Neutrophil (primary cell): ENCODE data around the gene PPARGC1A.

Experiments used
- H3K27ac ChIP-seq: fragments of 200-600 bp; sonication (generic); 2 replicates; pipeline ENCODE4 v1.5.1; 2016; ENCODE audit warnings: mild to moderate bottlenecking, moderate library complexity
- H3K27me3 ChIP-seq: fragments of 200-600 bp; sonication (generic); 2 replicates; pipeline ENCODE4 v1.6.0; 2016; ENCODE audit warnings: mild to moderate bottlenecking
- H3K36me3 ChIP-seq: fragments of 200-600 bp; sonication (generic); 2 replicates; pipeline ENCODE4 v1.5.1; 2017
- H3K4me1 ChIP-seq, 2 experiments: fragments of 200-600 bp in 1 of 2; sonication (generic) in 1 of 2; 1 replicate in 1 of 2; 2 replicates in 1 of 2; pipeline versions ENCODE4 v1.5.1 to v1.6.1; 2013 to 2016; ENCODE audit warnings: low read depth in 1 of 2, low read length in 1 of 2, mild to moderate bottlenecking in 1 of 2, moderate library complexity in 1 of 2; ENCODE audit not compliant: control insufficient read depth in 1 of 2, insufficient read depth in 1 of 2
- H3K4me3 ChIP-seq, 2 experiments: fragments of 200-600 bp in 1 of 2; sonication (generic) in 1 of 2; 1 replicate in 1 of 2; 2 replicates in 1 of 2; pipeline ENCODE4 v1.5.1; 2013 to 2016; ENCODE audit warnings: low read depth in 1 of 2, low read length in 1 of 2, mild to moderate bottlenecking in 1 of 2, moderate library complexity in 1 of 2
- H3K9me3 ChIP-seq: fragments of 200-600 bp; sonication (generic); 2 replicates; pipeline ENCODE4 v1.5.1; 2016
- CTCF ChIP-seq: fragments of 200-600 bp; sonication (generic); IDR thresholded peaks from 2 replicates; pipeline ENCODE4 v1.5.1; 2016; ENCODE audit warnings: antibody characterized with exemption

Gene PPARGC1A

DNA sequence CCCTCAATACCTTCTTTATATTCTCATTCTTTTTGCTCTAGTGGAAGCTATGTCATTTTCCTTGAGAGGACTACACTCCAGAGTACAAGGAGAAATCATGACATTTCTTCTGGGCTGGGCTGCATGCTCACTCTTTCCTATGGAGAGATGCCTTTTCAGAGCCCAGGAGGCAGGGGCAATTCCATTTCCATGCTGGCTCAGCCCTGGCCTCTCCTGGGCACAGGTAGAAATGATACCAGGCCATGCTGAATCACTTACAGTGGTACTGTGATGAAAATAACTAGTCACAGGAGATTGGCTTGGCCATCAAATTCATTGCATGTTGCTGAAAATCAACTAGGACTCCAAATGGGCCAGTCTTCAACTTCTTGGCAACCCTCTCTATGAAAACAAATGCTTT lies 34.0 kb upstream of the PPARGC1A start:
- no peaks in the 10 kb centered on the region for H3K9me3 ChIP-seq
- no peak for TF ChIP-seq CTCF
- H3K4me3 ChIP-seq: no peak overlapping the region
- H3K36me3 ChIP-seq: no peaks in the 10 kb centered on the region
- no peaks in the 10 kb centered on the region for H3K27me3 ChIP-seq
- no peak overlapping the region for H3K27ac ChIP-seq
- H3K4me1 ChIP-seq: no peaks in the 10 kb centered on the region

- Histone ChIP-seq H3K4me1 (no peaks in the 10 kb centered on the region), H3K27me3 (no peaks in the 10 kb centered on the region), H3K27ac (no peak overlapping the region), H3K9me3 (no peaks in the 10 kb centered on the region), H3K4me3 (no peak overlapping the region), H3K36me3 (no peaks in the 10 kb centered on the region)
- no peak for TF ChIP-seq CTCF
These were observed 33.3 kb upstream of the PPARGC1A start for GRCh38 chr4:23923141-23923540.

GRCh38 chr4:23922541-23923111 lies 32.8 kb upstream of the PPARGC1A start:
- Histone ChIP-seq H3K27ac (no peak overlapping the region), H3K27me3 (no peaks in the 10 kb centered on the region)
- no peak for TF ChIP-seq CTCF

GRCh38 chr4:23922013-23922412 lies 32.2 kb upstream of the PPARGC1A start:
- no peaks in the 10 kb centered on the region for H3K36me3 ChIP-seq
- H3K27ac ChIP-seq: no peak overlapping the region
- H3K4me3 ChIP-seq: no peak overlapping the region
- TF ChIP-seq CTCF: no peak
- no peaks in the 10 kb centered on the region for H3K4me1 ChIP-seq
- no peaks in the 10 kb centered on the region for H3K9me3 ChIP-seq
- H3K27me3 ChIP-seq: no peaks in the 10 kb centered on the region

More at GRCh38 chr4:23922541-23923111, 32.8 kb upstream of the PPARGC1A start:
- Histone ChIP-seq H3K9me3 (no peaks in the 10 kb centered on the region), H3K4me1 (no peaks in the 10 kb centered on the region), H3K36me3 (no peaks in the 10 kb centered on the region), H3K4me3 (no peak overlapping the region)

- H3K9me3 ChIP-seq: no peaks in the 10 kb centered on the region
- no peak overlapping the region for H3K27ac ChIP-seq
- H3K36me3 ChIP-seq: no peaks in the 10 kb centered on the region
- H3K4me3 ChIP-seq: no peak overlapping the region
- H3K27me3 ChIP-seq: no peaks in the 10 kb centered on the region
- H3K4me1 ChIP-seq: no peaks in the 10 kb centered on the region
- TF ChIP-seq CTCF: no peak
These were observed 31.6 kb upstream of the PPARGC1A start for GRCh38 chr4:23921447-23921845.
